AG08395 (cell line): ENCODE results near the gene CHST8.

ENCODE experiments used
- DNase-seq: peaks from one replicate; pipeline ENCODE4 v3.0.0; 2012; ENCODE audit warnings: mixed read lengths, low spot score

CHST8 gene

GRCh38 chr19:33769208-33769607 is 147.5 kb downstream of the CHST8 start:
- no peak for DNase-seq

GRCh38 chr19:33770107-33770506 is 148.4 kb downstream of the CHST8 start:
- DNase-seq = no peak

DNA sequence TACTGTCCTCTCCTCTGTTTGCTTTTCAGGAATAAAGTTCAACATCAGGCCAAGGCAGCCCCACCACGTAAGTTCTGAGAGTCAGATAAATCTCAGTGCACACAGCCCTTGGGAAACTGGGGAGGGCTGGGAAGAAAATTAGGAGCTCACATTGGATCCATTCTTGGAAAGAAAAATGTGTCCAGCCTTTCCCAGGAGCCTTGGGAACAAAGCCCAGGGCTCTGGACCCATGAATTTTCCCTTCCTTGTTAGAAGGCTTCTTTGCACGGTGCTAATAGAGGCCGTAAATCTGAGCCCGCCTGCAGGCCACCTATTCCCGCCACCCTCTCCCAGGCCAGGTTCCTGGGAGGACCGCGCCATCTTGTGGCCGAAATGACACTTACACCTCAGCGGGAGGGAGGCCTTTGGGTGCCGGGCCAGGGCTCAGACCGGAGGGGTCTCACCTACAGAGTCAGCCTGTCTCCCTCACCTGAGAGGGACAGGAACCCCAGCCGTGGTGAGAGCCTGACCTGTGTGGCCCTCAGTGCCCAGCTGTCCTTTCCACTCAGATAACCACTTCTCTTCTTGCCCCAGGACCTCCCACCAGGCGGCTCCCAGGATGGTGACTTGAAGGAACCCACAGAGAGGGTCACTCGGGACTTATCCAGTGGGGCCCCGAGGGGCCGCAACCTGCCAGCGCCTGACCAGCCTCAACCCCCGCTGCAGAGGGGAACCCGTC is 149.8 kb downstream of the CHST8 start:
- peak; percentile 76 for DNase-seq

- DNase-seq = no peak
Measured at GRCh38 chr19:33772102-33772857, 150.5 kb downstream of the CHST8 start.

GRCh38 chr19:33772858-33773180 is 151.1 kb downstream of the CHST8 start:
- no peak for DNase-seq

GRCh38 chr19:33773704-33774624 is 152.2 kb downstream of the CHST8 start:
- no peak for DNase-seq

- DNase-seq = no peak
Measured at GRCh38 chr19:33774751-33775150, 153.0 kb downstream of the CHST8 start.

DNA sequence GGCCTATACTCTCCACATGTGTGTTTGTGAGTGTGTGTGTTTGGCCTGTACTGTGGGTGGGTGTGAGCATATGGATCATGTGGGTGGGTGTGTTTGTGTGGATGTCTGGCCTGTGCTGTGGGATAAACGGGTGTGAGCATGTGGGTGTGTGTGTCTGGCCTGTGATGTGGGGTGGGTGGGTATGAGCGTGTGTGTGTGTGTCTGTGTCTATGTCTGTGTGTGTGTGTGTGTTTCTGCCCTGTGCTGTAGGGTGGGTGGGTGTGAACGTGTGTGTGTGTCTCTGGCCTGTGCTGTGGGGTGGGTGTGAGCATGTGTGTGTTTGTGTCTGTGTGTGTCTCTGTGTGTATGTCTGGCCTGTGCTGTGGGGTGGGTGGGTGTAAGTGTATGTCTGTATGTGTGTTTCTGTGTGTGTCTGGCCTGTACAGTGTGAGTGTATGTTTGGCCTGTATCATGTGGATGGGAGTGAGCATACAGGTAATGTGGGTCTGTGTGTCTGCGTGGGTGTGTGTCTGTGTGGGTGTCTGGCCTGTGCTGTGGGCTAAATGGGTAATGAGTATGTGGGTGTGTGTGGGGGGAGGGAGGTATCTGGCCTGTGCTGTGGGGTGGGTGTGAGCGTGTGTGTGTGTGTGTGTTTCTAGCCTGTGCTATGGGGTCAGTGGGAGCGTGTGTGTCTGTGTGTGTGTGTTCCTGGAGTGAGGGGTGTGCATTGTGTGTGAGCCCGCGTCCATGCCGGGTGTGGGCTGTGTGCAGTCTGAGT is 154.2 kb downstream of the CHST8 start:
- no peak for DNase-seq

DNA sequence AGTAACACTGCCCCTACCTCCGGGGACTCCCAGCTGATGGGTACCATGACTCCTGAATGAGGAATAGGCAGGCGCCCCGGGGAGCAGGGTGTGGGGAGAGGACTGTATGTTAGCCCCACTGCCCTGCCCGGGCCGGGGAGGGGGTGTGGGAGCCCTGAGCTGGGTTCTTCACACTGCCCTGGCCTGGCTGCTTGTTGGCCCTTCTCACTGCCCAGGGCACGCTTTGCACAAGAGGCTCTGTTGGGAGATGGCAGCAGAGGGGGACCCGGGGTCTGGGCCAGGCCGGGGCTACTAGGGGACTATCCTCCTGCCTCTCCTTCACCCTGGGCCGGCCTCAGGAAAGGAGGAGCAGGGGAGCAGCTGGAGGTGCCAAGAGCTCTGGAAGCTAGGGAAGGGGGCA is 155.6 kb downstream of the CHST8 start:
- DNase-seq = no peak

GRCh38 chr19:33777753-33778088 is 156.0 kb downstream of the CHST8 start:
- no peak for DNase-seq

GRCh38 chr19:33778089-33778791 is 156.5 kb downstream of the CHST8 start:
- peak; percentile 95 for DNase-seq

DNA sequence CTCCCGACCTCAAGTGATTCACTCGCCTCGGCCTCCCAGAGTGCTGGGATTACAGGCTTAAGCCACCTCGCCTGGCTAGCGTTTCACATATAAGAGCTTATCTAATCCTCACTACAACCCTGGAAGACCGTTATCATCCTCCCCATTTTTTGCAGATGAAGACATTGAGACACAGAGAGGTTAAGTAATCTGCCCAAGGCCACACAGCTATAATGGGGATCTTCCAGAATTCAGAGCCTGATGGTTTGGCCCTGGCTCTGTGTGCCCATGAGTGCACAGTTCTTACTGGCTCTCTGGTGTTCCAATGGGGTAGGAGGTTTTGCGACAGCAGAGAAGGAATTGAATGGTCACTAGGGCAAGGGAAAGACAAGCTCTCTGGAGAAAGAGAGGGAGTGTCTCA is 158.1 kb downstream of the CHST8 start:
- no peak for DNase-seq

DNA sequence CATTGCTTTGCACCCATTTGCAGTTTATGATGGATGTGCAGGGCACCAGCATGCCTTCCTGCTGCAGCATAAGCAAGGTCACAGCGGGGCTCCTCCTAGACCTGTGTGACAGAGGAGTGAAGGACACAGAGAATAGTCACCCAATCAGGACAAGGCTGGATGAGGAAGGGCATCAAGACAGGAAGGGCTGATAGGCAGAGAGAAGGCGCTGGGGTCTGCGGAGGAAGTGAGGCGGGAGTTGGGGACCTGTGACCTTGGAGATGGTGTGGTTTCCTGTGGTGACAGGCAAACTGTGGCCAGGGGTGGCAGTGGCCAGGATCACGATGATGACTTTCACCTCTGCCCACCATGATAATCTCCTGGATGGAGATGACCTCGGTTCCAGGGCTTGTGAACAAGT is 158.5 kb downstream of the CHST8 start:
- DNase-seq = no peak

- DNase-seq = no peak
Measured at GRCh38 chr19:33780746-33781145, 159.0 kb downstream of the CHST8 start.

DNA sequence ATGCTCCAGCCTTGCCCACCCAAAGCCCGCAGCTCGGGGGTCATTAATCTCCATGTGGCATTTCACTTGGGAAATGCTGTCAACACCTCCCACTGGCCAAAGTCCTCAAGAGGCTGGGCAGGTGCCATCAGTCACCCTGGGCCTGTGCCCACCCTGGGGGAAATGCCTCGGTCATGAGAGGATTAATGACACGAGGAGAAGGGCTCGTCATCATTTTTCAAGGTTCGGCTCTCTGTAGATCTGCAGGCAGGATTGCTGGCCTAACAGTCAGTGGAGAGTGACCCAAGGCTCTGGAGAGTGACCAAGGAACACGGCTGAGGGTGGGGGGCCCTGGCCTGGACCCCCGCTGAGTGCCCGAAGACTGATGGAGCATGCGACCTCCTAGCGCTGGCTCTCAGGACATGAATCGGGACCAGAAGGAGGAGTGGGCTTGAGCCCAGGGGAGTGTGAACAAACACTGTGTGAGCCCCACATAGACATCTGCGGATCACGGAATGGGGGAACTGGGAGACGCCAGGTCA is 159.7 kb downstream of the CHST8 start:
- no peak for DNase-seq

DNA sequence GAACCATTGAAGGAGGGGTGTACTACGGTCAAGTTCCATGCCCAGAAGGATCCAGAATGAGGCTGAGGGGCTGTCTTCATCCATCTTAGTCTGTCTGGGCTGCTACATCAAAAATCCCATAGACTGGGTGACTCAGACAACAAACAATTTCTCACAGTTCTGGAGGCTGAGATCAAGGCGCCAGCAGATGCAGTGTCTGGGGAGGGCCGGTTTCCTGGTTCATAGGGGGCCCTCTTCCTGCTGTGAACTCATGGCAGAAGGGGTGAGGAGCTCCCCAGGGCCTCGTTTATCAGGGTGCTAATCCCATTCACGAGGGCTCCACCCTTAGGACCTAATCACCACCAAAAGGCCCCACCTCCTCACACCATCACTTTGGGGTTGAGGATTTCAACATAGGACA is 160.2 kb downstream of the CHST8 start:
- DNase-seq = no peak

GRCh38 chr19:33784432-33784831 is 162.7 kb downstream of the CHST8 start:
- DNase-seq = no peak

DNA sequence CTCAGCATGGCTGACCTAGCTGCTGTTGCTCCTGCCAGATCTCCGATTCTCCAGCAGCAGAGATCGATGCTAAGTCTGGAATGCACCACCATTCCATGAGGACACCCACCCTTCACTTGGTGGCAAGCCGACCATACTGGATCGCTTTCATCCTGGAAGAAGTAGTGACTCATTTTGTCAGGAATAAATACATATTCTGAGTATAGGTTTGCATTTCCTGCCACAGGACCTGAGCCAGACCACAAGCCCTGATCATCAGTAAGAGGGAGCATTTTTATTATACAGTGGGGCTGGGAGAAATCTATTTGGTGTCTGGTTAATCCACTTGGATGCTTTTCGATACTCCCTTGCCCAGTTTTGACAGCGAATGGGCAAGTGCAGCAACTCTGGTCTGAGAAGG is 164.0 kb downstream of the CHST8 start:
- no peak for DNase-seq

DNA sequence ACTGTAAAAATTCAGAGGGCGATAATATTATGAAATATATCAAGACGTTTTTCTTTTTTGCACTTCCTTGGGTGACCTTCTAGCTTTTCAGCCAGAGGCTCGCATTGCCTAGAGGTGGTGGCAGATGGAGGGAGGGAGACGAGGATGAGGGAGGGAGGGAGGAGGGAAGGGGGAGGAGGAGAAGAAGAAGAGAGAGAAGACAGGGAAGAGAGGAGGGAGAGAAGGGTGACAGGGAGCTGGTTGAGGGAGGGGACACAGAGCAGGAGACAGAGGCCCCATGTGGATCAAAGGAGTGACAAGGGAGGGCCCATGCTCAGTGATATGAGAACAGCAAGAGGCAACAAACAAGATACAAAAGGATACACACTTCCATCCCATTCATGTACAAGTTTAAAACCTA is 166.9 kb downstream of the CHST8 start:
- DNase-seq = no peak

DNA sequence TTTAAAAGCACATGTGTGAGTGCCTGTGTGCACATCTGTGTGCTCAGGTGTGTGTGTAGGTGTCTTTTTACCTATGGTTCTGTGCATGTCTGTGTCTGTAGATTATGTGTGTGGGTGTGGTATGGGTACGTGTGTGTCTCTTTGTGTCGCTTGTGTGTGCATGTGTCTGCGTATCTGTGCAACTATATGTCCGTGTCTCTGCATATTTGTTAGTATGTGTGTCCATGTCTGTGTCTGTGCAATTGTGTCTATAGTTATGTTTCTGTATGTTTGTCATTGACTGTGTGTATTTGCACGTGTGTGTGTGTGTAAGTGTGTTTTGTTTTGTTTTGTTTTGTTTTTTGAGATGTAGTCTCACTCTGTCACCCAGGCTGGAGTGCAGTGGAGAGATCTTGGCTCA is 167.6 kb downstream of the CHST8 start:
- no peak for DNase-seq

DNA sequence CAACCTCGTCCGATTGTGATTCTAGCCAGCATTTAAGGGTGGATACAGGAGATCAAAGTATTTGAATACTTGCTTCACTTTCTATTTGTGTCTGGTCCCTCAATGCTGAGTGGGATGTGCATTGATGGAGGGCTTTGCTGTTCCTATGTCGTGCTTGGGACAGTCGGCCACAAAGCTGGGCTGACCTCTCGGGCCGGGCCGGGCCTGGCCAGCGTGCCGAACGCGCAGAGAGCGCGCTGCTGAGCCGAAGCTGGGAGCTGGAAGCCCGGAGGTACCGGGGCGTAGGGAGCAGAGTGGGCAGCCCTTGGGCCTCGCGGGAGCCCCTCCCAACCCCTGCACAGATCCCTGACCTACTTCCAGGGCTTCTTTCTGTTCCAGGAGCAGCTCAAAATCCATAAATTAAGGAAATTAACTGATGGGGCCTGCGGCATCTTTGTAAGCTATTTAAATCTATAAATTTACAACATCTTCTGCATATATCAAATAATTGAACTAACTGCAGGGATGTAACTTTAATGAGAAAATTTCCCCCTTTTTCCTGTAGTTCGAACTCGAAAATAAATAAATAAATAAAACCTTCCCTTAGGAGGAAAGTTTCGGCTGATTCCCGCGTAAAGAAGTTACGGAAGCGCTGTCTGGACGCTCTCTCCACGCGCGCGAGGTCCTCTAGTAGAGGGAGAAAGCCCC is 173.1 kb downstream of the CHST8 start:
- DNase-seq = no peak
